H1 (cell line): Measurements from ENCODE around the gene SPATA7. TPM values are rescaled to one million over a fixed set of nuclear protein-coding genes. Genes with fewer than 3 reads are reported as not detected.

Experiments
- BRCA1 ChIP-seq: IDR thresholded peaks from 2 replicates; pipeline ENCODE4 v1.6.1; 2012; ENCODE audit warnings: low read depth, low read length, improper control_type of control experiment
- EZH2 ChIP-seq: fragments of 200-600 bp; sonication (generic); IDR thresholded peaks from 2 replicates; pipeline ENCODE4 v1.7.1; 2012; ENCODE audit warnings: low read depth, mild to moderate bottlenecking, moderate library complexity, low read length, inconsistent platforms; ENCODE audit not compliant: severe bottlenecking
- RBBP5 ChIP-seq: IDR thresholded peaks from 2 replicates; pipeline ENCODE4 v1.7.1; 2012; ENCODE audit warnings: low read depth, mild to moderate bottlenecking, inconsistent platforms, low read length, moderate library complexity, borderline replicate concordance
- polyA plus RNA-seq, 7 experiments: library from polyadenylated mRNA; depleted of rRNA in 3 of 7; stranded (reverse) in 5 of 7; unstranded in 2 of 7; fragments of >200 nt in 5 of 7; fragments of 200-250 nt in 2 of 7; gene quantifications; 1 replicate in 5 of 7; 2 replicates in 1 of 7; 4 replicates in 1 of 7; pipeline versions ENCODE4 v1.2.1 to v1.2.3, GENCODE V29; 2011 to 2013; ENCODE audit warnings: missing spikeins in 2 of 7, mixed read lengths in 2 of 7
- total RNA-seq: library from RNA; stranded (reverse); fragmentation: NEBNext Ultra II Directional; extraction: Animal tissue kit (Norgen Biotek cat#: 25700); gene quantifications from 2 replicates; pipeline ENCODE4 v1.2.1, GENCODE V29; 2021

The SPATA7 gene
- total and polyA plus RNA-seq, 2 of the 8 experiments (the other 6 are each of a cell fraction or from before 2014, with no cell fraction given) = 3.8 to 6.7 TPM

- TF ChIP-seq RBBP5 = no peak
- no peak for TF ChIP-seq EZH2
- TF ChIP-seq BRCA1 = no peak
- TF ChIP-seq, all 59 proteins: peak for 0
Measured at GRCh38 chr14:88386256-88386794, 868 bp downstream of the SPATA7 start (continued).
